Motor neuron (in vitro differentiated cells): Measurements from ENCODE around the gene P4HA2. TPM values are rescaled to one million over a fixed set of nuclear protein-coding genes. Genes with fewer than 3 reads are reported as not detected.

Source experiments
- ATAC-seq, 8 experiments: fragments of 200-7000 bp; cut with Tn5 transposase; replicated peaks in 6 of 8; 2 replicates each; pipeline ENCODE4 v1.8.0; 2021; ENCODE audit warnings: mild to moderate bottlenecking in 8 of 8, moderate library complexity in 8 of 8
- H3K27ac ChIP-seq, 2 donors: fragments of 250-450 bp; sonication (Bioruptor Pico); 2 replicates each; pipeline ENCODE4 v1.9.0; 2021; ENCODE audit warnings: antibody characterized with exemption in 2 of 2, mild to moderate bottlenecking in 2 of 2, moderate library complexity in 1 of 2
- H3K4me1 ChIP-seq, 2 donors: fragments of 250-450 bp; sonication (Bioruptor Pico); replicated peaks in 1 of 2; 2 replicates each; pipeline ENCODE4 v1.6.1; 2021; ENCODE audit warnings: antibody characterized with exemption in 2 of 2, mild to moderate bottlenecking in 2 of 2, moderate library complexity in 1 of 2
- H3K4me3 ChIP-seq, 5 donors: fragments of 250-450 bp; sonication (Bioruptor Pico); 2 replicates each; pipeline ENCODE4 v1.9.0; 2021; ENCODE audit warnings: antibody characterized with exemption in 5 of 5, mild to moderate bottlenecking in 5 of 5, moderate library complexity in 4 of 5
- WGBS, 10 experiments: fragments of 450-650 bp; shearing (Covaris generic); methylation state at CpG; one replicate each; pipeline ENCODE4 v1.0.0; 2022; 5-methylcytosine and 5-hydroxymethylcytosine counted together
- in situ Hi-C, 9 experiments: fragments of 400-800 bp; cut with MboI; loops; one replicate each; pipeline ENCODE4 v1.15.0; 2021; ENCODE audit warnings: low sequenced_read_pairs in 9 of 9, low pct_unique_long_range_greater_than_20kb in 2 of 9; ENCODE audit not compliant: unreplicated experiment in 9 of 9
- total RNA-seq, 8 experiments: library from RNA; unstranded; fragments of 300-600 nt; gene quantifications; 2 replicates each; pipeline versions ENCODE4 v1.2.3 to v1.2.4, GENCODE V29; 2022

Gene P4HA2
- total RNA-seq, 8 experiments from 2014 or later = 4.6 to 85.2 (median 34.2) TPM

GRCh38 chr5:132233811-132234683 lies 6.4 kb upstream of the P4HA2 start:
- in situ Hi-C loops = no loop called here
- peak in 1 of 8 experiments; percentile 63 for ATAC-seq
- WGBS, 10 experiments = 80 to 100% (median 93%) methylated on average over 2 to 7 of the region's 7 CpGs; no CpG with 5 or more reads in 5 of the 10 experiments
- no peak overlapping the region for H3K4me3 ChIP-seq
- no peak overlapping the region for H3K27ac ChIP-seq
- no peaks in the 10 kb centered on the region for H3K4me1 ChIP-seq

- Histone ChIP-seq H3K4me3 (no peak overlapping the region), H3K4me1 (peaks cover 2 to 4% of the 10 kb centered on the region in 2 donors), H3K27ac (no peak overlapping the region)
- ATAC-seq = no peak
- WGBS, 10 experiments = 71 to 100% (median 100%) methylated on average over 1 of the region's 1 CpG; no CpG with 5 or more reads in 6 of the 10 experiments
- in situ Hi-C loops = no loop called here
Measured at GRCh38 chr5:132233081-132233480, 5.4 kb upstream of the P4HA2 start.

GRCh38 chr5:132232465-132232864 lies 4.8 kb upstream of the P4HA2 start:
- H3K27ac ChIP-seq = no peak overlapping the region
- H3K4me3 ChIP-seq = no peak overlapping the region
- in situ Hi-C loops = no loop called here
- H3K4me1 ChIP-seq = peaks cover 3 to 4% of the 10 kb centered on the region in 2 donors
- ATAC-seq = no peak
- 0 to 100% (median 77%) methylated on average over 1 to 3 of the region's 3 CpGs; no CpG with 5 or more reads in 4 of the 10 experiments for WGBS, 10 experiments

GRCh38 chr5:132230871-132231270 lies 3.2 kb upstream of the P4HA2 start:
- no peak for ATAC-seq
- no peak overlapping the region for H3K4me3 ChIP-seq
- H3K27ac ChIP-seq = no peak overlapping the region
- in situ Hi-C loops = no loop called here
- WGBS, 10 experiments = 80 to 92% (median 84%) methylated on average over 1 to 8 of the region's 9 CpGs; no CpG with 5 or more reads in 2 of the 10 experiments
- peaks cover 11 to 15% of the 10 kb centered on the region in 2 donors for H3K4me1 ChIP-seq

GRCh38 chr5:132229236-132229635 lies 1.6 kb upstream of the P4HA2 start:
- in situ Hi-C loops = no loop called here
- H3K27ac ChIP-seq = no peak overlapping the region
- no peak overlapping the region for H3K4me3 ChIP-seq
- H3K4me1 ChIP-seq = peaks cover 28 to 31% of the 10 kb centered on the region in 2 donors
- no peak for ATAC-seq
- 87 to 100% (median 100%) methylated on average over 1 to 5 of the region's 5 CpGs; no CpG with 5 or more reads in 2 of the 10 experiments for WGBS, 10 experiments

- Histone ChIP-seq H3K4me3 (peak overlapping the region; percentile 63 to 83 (median 72)), H3K4me1 (peaks cover 34 to 36% of the 10 kb centered on the region in 2 donors), H3K27ac (peak overlapping the region; percentile 69 to 81)
- 0 to 100% (median 90%) methylated on average over 1 to 13 of the region's 27 CpGs; no CpG with 5 or more reads in 5 of the 10 experiments for WGBS, 10 experiments
- peak in 1 of 8 experiments; percentile 0 for ATAC-seq
- in situ Hi-C loops = no loop called here
Measured at GRCh38 chr5:132228241-132229035, 785 bp upstream of the P4HA2 start.

- Histone ChIP-seq H3K4me1 (peaks cover 35 to 36% of the 10 kb centered on the region in 2 donors), H3K4me3 (peak overlapping the region; percentile 63 to 83 (median 72)), H3K27ac (peak overlapping the region; percentile 69 to 81)
- 0% methylated on average over 1 to 7 of the region's 13 CpGs; no CpG with 5 or more reads in 7 of the 10 experiments for WGBS, 10 experiments
- in situ Hi-C loops = no loop called here
- no peak for ATAC-seq
Measured at GRCh38 chr5:132227235-132227484, 493 bp downstream of the P4HA2 start.

- Histone ChIP-seq H3K4me1 (peaks cover 35 to 36% of the 10 kb centered on the region in 2 donors), H3K27ac (peak overlapping the region; percentile 69 to 81), H3K4me3 (peak overlapping the region; percentile 63 to 83 (median 72))
- in situ Hi-C loops = no loop called here
- peak in 2 of 8 experiments; percentile 4 for ATAC-seq
- 0 to 94% (median 53%) methylated on average over 1 to 10 of the region's 23 CpGs; no CpG with 5 or more reads in 1 of the 10 experiments for WGBS, 10 experiments
Measured at GRCh38 chr5:132226516-132227234, 978 bp downstream of the P4HA2 start.

GRCh38 chr5:132225165-132226032 lies 2.3 kb downstream of the P4HA2 start:
- Histone ChIP-seq H3K4me3 (peak overlapping the region in 2 of 5 donors; percentile 13 to 83), H3K27ac (peak overlapping the region; percentile 79 to 80), H3K4me1 (peaks cover 35 to 36% of the 10 kb centered on the region in 2 donors)
- 5 to 80% (median 19%) methylated on average over 1 to 9 of the region's 13 CpGs; no CpG with 5 or more reads in 1 of the 10 experiments for WGBS, 10 experiments
- peak; percentile 20 to 74 (median 70) for ATAC-seq
- in situ Hi-C loops = no loop called here

GRCh38 chr5:132224716-132225115 lies 2.9 kb downstream of the P4HA2 start:
- in situ Hi-C loops = no loop called here
- H3K4me1 ChIP-seq = peaks cover 35 to 36% of the 10 kb centered on the region in 2 donors
- no peak for ATAC-seq
- WGBS, 10 experiments = 29 to 100% (median 57%) methylated on average over 1 of the region's 1 CpG; no CpG with 5 or more reads in 3 of the 10 experiments
- H3K27ac ChIP-seq = peak overlapping the region; percentile 79 to 80
- H3K4me3 ChIP-seq = peak overlapping the region in 1 of 5 donors; percentile 83

GRCh38 chr5:132223861-132224260 lies 3.8 kb downstream of the P4HA2 start:
- in situ Hi-C loops = no loop called here
- no peak overlapping the region for H3K4me3 ChIP-seq
- H3K27ac ChIP-seq = no peak overlapping the region
- WGBS, 10 experiments = 80 to 100% (median 90%) methylated on average over 1 to 2 of the region's 2 CpGs; no CpG with 5 or more reads in 6 of the 10 experiments
- ATAC-seq = no peak
- peaks cover 35 to 36% of the 10 kb centered on the region in 2 donors for H3K4me1 ChIP-seq

GRCh38 chr5:132222649-132223038 lies 5.0 kb downstream of the P4HA2 start:
- 50 to 100% (median 91%) methylated on average over 1 to 3 of the region's 3 CpGs for WGBS, 10 experiments
- in situ Hi-C loops = no loop called here
- Histone ChIP-seq H3K27ac (no peak overlapping the region), H3K4me1 (peaks cover 32% of the 10 kb centered on the region in 2 donors), H3K4me3 (no peak overlapping the region)
- no peak for ATAC-seq
